Transverse colon (tissue), 4 donors: ENCODE results near the gene TMEM238.

Experiments used
- CTCF ChIP-seq, 5 experiments: fragments of 200-600 bp in 3 of 5; fragments of 450-650 bp in 2 of 5; sonication (generic) in 3 of 5; IDR thresholded peaks; 1 replicate in 2 of 5; 2 replicates in 3 of 5; pipeline ENCODE4 v1.5.1; 2016 to 2017; ENCODE audit warnings: antibody characterized with exemption in 5 of 5, inconsistent platforms in 3 of 5, mild to moderate bottlenecking in 2 of 5, moderate library complexity in 1 of 5
- EP300 ChIP-seq: sonication (generic); formaldehyde crosslinking; IDR thresholded peaks from one replicate; pipeline ENCODE4 v1.6.1; 2017; ENCODE audit warnings: antibody characterized with exemption, low read depth
- POLR2A ChIP-seq: fragments of 450-650 bp; IDR thresholded peaks from one replicate; pipeline ENCODE4 v1.6.1; 2016; ENCODE audit warnings: antibody characterized with exemption, mild to moderate bottlenecking, moderate library complexity
- POLR2AphosphoS5 ChIP-seq, 3 donors: sonication (generic); formaldehyde crosslinking; IDR thresholded peaks; one replicate each; pipeline ENCODE4 v1.6.1; 2016; ENCODE audit warnings: antibody characterized with exemption in 3 of 3

- no peak for TF ChIP-seq CTCF (IDR thresholded peaks at IDR 0.05)
- TF ChIP-seq POLR2AphosphoS5 (IDR thresholded peaks at IDR 0.05): no peak
- TF ChIP-seq POLR2A: no peak
- TF ChIP-seq EP300: no peak
These were observed 6.5 kb downstream of the TMEM238 start for GRCh38 chr19:55377356-55378131.
